Type B pancreatic cell (in vitro differentiated cells): ENCODE measurements around the gene TLX1. TPM values are rescaled to one million over a fixed set of nuclear protein-coding genes. Genes with fewer than 3 reads are reported as not detected.

ENCODE experiments used
- DNase-seq: peaks from one replicate; pipeline ENCODE4 v3.0.0; 2021; ENCODE audit warnings: mixed read lengths; ENCODE audit not compliant: unreplicated experiment; ENCODE audit errors: extremely low spot score
- H3K27ac Mint-ChIP-seq: 2 replicates; pipeline ENCODE4 v1.8.0; 2021; ENCODE audit warnings: mild to moderate bottlenecking, mixed read lengths
- H3K27me3 Mint-ChIP-seq: 2 replicates; pipeline ENCODE4 v1.8.0; 2021; ENCODE audit warnings: mixed read lengths
- H3K36me3 Mint-ChIP-seq: 2 replicates; pipeline ENCODE4 v1.8.0; 2021; ENCODE audit warnings: mixed read lengths
- H3K4me1 Mint-ChIP-seq: one replicate; pipeline ENCODE4 v1.8.0; 2021; ENCODE audit warnings: mixed read lengths; ENCODE audit not compliant: unreplicated experiment
- H3K4me3 Mint-ChIP-seq: 2 replicates; pipeline ENCODE4 v1.8.0; 2021; ENCODE audit warnings: mild to moderate bottlenecking, mixed read lengths
- H3K9me3 Mint-ChIP-seq: 2 replicates; pipeline ENCODE4 v1.8.0; 2021; ENCODE audit warnings: mixed read lengths
- total RNA-seq: library from RNA; stranded (reverse); gene quantifications from 2 replicates; pipeline ENCODE4 v1.2.1, GENCODE V29; 2021; ENCODE audit warnings: low replicate concordance
- TF ChIP-seq, protein P1 (sequence below): fragments of 200-600 bp; sonication (generic); conservative IDR thresholded peaks from 2 replicates; pipeline ENCODE4 v1.5.0; 2021; ENCODE audit warnings: antibody characterized with exemption, mild to moderate bottlenecking

The TLX1 gene
- total RNA-seq, 1 donor from 2014 or later: 0.17 TPM

DNA sequence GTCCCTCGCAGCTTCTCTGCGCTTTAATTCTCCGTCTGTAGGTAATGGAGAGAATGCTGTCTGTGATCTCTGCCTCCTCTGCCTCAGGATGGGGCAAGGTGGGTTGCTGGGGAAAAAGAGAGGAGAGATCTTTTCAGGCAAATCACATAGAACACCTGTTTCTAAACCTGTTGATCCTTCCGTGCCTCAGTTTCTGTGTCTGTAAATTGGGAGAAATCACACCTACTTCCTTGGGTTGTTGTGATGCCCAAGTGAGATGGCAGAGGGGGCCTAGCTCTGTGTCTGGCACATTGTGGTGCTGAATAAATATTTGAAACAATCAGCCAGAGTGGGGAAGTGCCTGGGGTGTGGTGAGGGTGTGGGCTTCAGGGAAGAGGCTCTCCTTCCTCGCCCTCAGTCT lies 40.5 kb upstream of the TLX1 start:
- Mint-ChIP-seq H3K4me1 (peaks cover 16% of the 10 kb centered on the region), H3K4me3 (no peak overlapping the region), H3K27ac (no peak overlapping the region), H3K36me3 (no peaks in the 10 kb centered on the region), H3K9me3 (no peaks in the 10 kb centered on the region), H3K27me3 (peaks cover 91% of the 10 kb centered on the region)
- TF ChIP-seq, protein P1, sequence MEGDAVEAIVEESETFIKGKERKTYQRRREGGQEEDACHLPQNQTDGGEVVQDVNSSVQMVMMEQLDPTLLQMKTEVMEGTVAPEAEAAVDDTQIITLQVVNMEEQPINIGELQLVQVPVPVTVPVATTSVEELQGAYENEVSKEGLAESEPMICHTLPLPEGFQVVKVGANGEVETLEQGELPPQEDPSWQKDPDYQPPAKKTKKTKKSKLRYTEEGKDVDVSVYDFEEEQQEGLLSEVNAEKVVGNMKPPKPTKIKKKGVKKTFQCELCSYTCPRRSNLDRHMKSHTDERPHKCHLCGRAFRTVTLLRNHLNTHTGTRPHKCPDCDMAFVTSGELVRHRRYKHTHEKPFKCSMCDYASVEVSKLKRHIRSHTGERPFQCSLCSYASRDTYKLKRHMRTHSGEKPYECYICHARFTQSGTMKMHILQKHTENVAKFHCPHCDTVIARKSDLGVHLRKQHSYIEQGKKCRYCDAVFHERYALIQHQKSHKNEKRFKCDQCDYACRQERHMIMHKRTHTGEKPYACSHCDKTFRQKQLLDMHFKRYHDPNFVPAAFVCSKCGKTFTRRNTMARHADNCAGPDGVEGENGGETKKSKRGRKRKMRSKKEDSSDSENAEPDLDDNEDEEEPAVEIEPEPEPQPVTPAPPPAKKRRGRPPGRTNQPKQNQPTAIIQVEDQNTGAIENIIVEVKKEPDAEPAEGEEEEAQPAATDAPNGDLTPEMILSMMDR: no peak
- no peak for DNase-seq

DNA sequence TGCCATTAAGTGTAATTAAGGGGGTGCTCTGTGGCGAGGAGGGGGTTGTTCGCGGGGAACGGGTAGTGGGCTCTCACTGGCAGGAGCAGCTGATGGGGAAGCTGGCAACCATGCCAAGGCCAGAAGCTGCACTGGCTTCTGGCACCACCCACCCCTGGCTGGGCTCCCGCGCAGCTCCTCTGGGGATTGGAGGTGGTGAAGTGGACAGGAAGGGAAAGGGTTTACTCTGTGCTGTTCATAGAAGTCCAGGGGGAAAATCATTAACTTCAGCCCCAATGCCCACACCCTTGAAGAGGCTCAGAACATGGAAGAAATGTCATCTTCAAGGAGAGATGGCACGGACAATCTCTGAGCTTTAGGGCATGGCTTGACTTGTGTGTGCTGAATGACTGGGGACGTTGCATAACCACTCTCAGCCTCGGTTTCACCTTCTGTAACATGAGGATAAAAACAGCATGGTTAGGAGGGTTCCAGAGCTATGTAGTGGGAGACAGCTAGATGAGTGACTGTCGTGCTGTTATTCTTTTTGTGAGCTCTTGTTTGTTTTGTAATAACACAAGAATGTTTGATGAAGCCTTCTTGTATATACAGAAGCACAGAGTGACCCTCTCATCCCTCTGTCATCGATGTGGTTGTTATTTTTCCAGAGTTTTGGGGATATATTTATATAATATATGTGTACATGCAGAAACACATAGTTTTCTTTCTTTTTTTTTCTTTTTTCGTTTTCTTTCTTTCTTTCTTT lies 39.4 kb upstream of the TLX1 start:
- no peaks in the 10 kb centered on the region for H3K9me3 Mint-ChIP-seq
- DNase-seq: no peak
- H3K27ac Mint-ChIP-seq: no peak overlapping the region
- H3K27me3 Mint-ChIP-seq: peaks cover 82% of the 10 kb centered on the region
- H3K4me3 Mint-ChIP-seq: no peak overlapping the region
- H3K4me1 Mint-ChIP-seq: peaks cover 18% of the 10 kb centered on the region
- no peaks in the 10 kb centered on the region for H3K36me3 Mint-ChIP-seq
- TF ChIP-seq, protein P1: no peak

DNA sequence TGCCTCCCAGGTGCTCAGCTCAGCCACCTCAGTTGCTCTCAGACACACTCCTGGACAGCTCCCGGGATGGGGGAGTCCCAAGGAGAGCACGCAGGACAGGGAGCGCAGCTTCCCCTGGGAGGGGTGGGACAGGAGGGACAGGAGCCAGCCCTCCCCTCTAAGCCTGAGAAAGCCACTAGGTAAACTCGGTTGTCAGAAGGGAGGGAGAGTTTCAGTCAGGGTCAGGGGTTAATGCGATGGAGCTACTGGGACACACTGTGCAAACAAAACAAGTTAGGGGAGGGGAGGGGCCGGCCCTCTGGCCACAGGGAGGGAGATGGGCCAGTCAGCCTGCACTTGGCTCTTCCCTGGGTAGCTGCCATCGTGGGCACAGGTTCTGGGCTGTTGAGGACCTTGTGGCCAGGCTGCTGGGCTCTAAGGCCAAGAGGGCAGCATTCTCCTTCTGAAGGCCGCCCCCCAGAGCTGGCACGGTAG lies 38.2 kb upstream of the TLX1 start:
- Mint-ChIP-seq H3K9me3 (no peaks in the 10 kb centered on the region), H3K27ac (no peak overlapping the region), H3K4me3 (no peak overlapping the region), H3K36me3 (no peaks in the 10 kb centered on the region), H3K27me3 (peaks cover 76% of the 10 kb centered on the region), H3K4me1 (peaks cover 18% of the 10 kb centered on the region)
- DNase-seq: no peak
- TF ChIP-seq, protein P1: no peak

DNA sequence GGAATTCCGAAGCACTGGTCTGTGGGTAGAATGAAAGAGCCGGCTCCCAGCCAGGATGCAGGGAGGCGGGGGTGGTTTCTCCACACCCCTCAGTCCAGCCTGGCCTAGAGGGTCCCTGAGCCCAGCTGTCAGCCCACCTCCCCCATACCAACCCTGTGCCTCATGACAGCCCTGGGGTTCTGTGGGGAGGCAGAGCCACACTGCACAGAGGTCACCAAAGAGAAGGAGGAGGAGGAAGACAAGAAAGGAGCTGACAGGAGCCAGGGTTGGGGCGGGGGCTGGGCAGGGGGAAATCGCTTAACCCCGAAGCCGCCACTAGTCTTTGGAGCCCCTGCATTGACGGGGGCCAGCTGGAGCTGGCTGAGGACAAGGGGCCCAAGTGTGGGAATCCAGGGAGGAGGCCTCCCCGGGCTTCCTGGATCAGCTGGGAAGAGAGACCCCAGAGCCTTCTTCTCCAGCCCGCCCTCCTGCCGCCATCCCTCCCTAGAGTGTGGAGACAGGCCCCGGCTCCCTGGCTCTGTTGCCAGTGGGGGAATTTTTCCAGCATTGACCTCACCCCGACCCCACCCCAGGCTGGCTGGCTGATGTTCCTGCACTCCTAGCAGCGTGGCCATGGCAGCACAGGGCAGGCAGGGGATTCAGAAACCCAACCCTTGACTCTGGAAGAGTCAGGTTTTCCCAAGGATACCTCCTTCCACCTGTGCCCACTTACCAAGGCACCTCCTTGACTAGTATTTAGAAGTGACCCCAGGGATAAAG lies 36.8 kb upstream of the TLX1 start:
- peaks cover 18% of the 10 kb centered on the region for H3K4me1 Mint-ChIP-seq
- TF ChIP-seq, protein P1: no peak
- peaks cover 72% of the 10 kb centered on the region for H3K27me3 Mint-ChIP-seq
- no peak overlapping the region for H3K4me3 Mint-ChIP-seq
- DNase-seq: no peak
- H3K36me3 Mint-ChIP-seq: no peaks in the 10 kb centered on the region
- H3K9me3 Mint-ChIP-seq: no peaks in the 10 kb centered on the region
- no peak overlapping the region for H3K27ac Mint-ChIP-seq

DNA sequence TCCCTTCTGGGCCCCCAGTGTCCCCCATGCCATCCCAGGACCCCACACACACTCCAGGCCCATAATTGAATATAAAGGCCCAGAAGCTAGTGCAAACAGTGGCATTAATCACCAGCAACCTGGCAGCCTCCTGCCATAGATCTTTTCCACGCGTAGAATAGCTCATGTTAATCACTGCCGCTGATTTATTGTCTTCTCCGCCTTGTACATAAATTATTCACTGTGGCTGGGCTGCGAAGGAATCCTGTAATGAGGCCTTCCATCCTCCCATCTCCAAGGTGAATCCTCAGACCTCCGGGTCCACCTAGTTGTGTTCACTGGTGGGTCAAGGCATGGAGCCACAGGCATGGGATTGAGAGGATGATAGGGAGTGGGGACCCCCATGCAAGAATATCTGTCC lies 36.1 kb upstream of the TLX1 start:
- peaks cover 5% of the 10 kb centered on the region for H3K9me3 Mint-ChIP-seq
- H3K4me3 Mint-ChIP-seq: no peak overlapping the region
- no peak for DNase-seq
- H3K27ac Mint-ChIP-seq: no peak overlapping the region
- no peaks in the 10 kb centered on the region for H3K36me3 Mint-ChIP-seq
- peaks cover 18% of the 10 kb centered on the region for H3K4me1 Mint-ChIP-seq
- TF ChIP-seq, protein P1: no peak
- peaks cover 74% of the 10 kb centered on the region for H3K27me3 Mint-ChIP-seq
